ENCODE data around the gene TAF1L. TPM values are rescaled to one million over a fixed set of nuclear protein-coding genes. Genes with fewer than 3 reads are reported as not detected.

Gene TAF1L, protein sequence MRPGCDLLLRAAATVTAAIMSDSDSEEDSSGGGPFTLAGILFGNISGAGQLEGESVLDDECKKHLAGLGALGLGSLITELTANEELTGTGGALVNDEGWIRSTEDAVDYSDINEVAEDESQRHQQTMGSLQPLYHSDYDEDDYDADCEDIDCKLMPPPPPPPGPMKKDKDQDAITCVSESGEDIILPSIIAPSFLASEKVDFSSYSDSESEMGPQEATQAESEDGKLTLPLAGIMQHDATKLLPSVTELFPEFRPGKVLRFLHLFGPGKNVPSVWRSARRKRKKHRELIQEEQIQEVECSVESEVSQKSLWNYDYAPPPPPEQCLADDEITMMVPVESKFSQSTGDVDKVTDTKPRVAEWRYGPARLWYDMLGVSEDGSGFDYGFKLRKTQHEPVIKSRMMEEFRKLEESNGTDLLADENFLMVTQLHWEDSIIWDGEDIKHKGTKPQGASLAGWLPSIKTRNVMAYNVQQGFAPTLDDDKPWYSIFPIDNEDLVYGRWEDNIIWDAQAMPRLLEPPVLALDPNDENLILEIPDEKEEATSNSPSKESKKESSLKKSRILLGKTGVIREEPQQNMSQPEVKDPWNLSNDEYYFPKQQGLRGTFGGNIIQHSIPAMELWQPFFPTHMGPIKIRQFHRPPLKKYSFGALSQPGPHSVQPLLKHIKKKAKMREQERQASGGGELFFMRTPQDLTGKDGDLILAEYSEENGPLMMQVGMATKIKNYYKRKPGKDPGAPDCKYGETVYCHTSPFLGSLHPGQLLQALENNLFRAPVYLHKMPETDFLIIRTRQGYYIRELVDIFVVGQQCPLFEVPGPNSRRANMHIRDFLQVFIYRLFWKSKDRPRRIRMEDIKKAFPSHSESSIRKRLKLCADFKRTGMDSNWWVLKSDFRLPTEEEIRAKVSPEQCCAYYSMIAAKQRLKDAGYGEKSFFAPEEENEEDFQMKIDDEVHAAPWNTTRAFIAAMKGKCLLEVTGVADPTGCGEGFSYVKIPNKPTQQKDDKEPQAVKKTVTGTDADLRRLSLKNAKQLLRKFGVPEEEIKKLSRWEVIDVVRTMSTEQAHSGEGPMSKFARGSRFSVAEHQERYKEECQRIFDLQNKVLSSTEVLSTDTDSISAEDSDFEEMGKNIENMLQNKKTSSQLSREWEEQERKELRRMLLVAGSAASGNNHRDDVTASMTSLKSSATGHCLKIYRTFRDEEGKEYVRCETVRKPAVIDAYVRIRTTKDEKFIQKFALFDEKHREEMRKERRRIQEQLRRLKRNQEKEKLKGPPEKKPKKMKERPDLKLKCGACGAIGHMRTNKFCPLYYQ (N-terminal part only)
- under 0.01 TPM in 1 of 2 replicates, not detected in the other for total RNA-seq

DNA sequence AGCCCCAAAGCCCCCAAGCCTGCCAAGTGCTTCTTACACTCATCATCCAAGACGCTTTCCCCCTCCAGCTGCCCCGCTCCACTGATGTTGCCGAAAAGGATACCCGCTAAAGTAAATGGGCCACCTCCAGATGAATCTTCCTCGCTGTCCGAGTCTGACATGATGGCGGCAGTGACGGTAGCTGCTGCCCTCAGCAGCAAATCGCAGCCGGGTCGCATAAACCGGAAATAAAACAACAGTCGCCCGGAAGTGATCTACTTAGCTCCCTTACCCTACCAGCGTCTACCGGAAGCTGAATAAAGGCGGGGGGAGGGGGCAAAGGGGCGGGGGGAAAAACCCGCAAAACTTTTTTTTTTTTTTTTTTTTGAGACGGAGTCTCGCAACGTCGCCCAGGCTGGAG, at the start of gene TAF1L:
Gene TAF1L, minus strand, starts transcription at position 308 of the 400 bp plus-strand sequence. Its CDS starts 90 bp downstream, at position 218.

Other genes with a start within 250 kb of the TAF1L start
- gene RIGI, start 109.5 kb downstream of the TAF1L start, total RNA-seq: 2.8 and 15.3 TPM in 2 replicates
- gene SMIM27, start 83.3 kb downstream of the TAF1L start, total RNA-seq: 2.8 and 6.7 TPM in 2 replicates
- gene TOPORS, start 83.1 kb downstream of the TAF1L start, total RNA-seq: 15.6 and 20.5 TPM in 2 replicates
- 60.4 and 80.8 TPM in 2 replicates for gene NDUFB6, start 62.5 kb downstream of the TAF1L start, total RNA-seq
- not detected in 2 replicates for gene TMEM215, start 147.9 kb upstream of the TAF1L start, total RNA-seq

All from epithelial cell of alveolus of lung (primary cell).